Caco-2 (cell line): ENCODE measurements around the gene CCK. TPM values are rescaled to one million over a fixed set of nuclear protein-coding genes. Genes with fewer than 3 reads are reported as not detected.

Experiments
- BruUV-seq: library from RNA; stranded (reverse); fragments of 400-500 nt; replicated peaks from 2 replicates; lab custom pipeline; 2021; lab: Mats Ljungman, UMichigan
- CTCF ChIA-PET: fragments of 300-600 bp; sonication (Branson Sonifier 250); formaldehyde crosslinking; loops from one replicate; lab custom pipeline; 2022; ENCODE audit warnings: antibody characterized with exemption; lab: Charles Lee
- POLR2A ChIA-PET: fragments of 300-600 bp; sonication (Branson Sonifier 250); formaldehyde crosslinking; loops from one replicate; lab custom pipeline; 2022; ENCODE audit warnings: antibody characterized with exemption; lab: Charles Lee
- DNase-seq, 2 experiments: peaks; one replicate each; pipeline versions ENCODE4 v3.0.0 to v3.0.0-alpha.2; 2020 to 2022
- H3K27me3 ChIP-seq: replicated peaks from 2 replicates; pipeline ENCODE4 v1.6.0; 2011; ENCODE audit warnings: low read length; ENCODE audit not compliant: control insufficient read depth, insufficient read depth
- H3K36me3 ChIP-seq: 2 replicates; pipeline ENCODE4 v1.5.1; 2011; ENCODE audit warnings: low read length; ENCODE audit not compliant: control insufficient read depth, insufficient read depth
- H3K4me1 ChIP-seq: fragments of 250-450 bp; sonication (Bioruptor Pico); 2 replicates; pipeline ENCODE4 v1.5.1; 2020; ENCODE audit warnings: mild to moderate bottlenecking
- H3K4me3 ChIP-seq: 2 replicates; pipeline ENCODE4 v1.5.1; 2011; ENCODE audit warnings: low read depth, mild to moderate bottlenecking, control low read depth, low read length
- H3K9me3 ChIP-seq: fragments of 250-450 bp; sonication (Bioruptor Pico); 2 replicates; pipeline ENCODE4 v1.5.1; 2020; ENCODE audit warnings: mild to moderate bottlenecking, moderate library complexity
- H3K27ac Mint-ChIP-seq: one replicate; pipeline ENCODE4 v1.8.0; 2022; ENCODE audit warnings: mixed read lengths; ENCODE audit not compliant: unreplicated experiment
- H3K27me3 Mint-ChIP-seq: one replicate; pipeline ENCODE4 v1.8.0; 2022; ENCODE audit warnings: mixed read lengths; ENCODE audit not compliant: insufficient read depth, unreplicated experiment
- H3K36me3 Mint-ChIP-seq: one replicate; pipeline ENCODE4 v1.8.0; 2022; ENCODE audit warnings: mild to moderate bottlenecking, mixed read lengths; ENCODE audit not compliant: insufficient read depth, unreplicated experiment
- H3K4me1 Mint-ChIP-seq: one replicate; pipeline ENCODE4 v1.8.0; 2022; ENCODE audit warnings: low read depth, mixed read lengths; ENCODE audit not compliant: unreplicated experiment
- H3K4me3 Mint-ChIP-seq: one replicate; pipeline ENCODE4 v1.8.0; 2022; ENCODE audit warnings: mild to moderate bottlenecking, moderate library complexity, mixed read lengths; ENCODE audit not compliant: unreplicated experiment
- H3K9me3 Mint-ChIP-seq: one replicate; pipeline ENCODE4 v1.8.0; 2022; ENCODE audit warnings: mixed read lengths; ENCODE audit not compliant: unreplicated experiment
- CTCF ChIP-seq, 2 experiments: fragments of 200-600 bp in 1 of 2; IDR thresholded peaks; 1 replicate in 1 of 2; 2 replicates in 1 of 2; pipeline versions ENCODE4 v1.5.1 to v1.8.0; 2011 to 2022; ENCODE audit warnings: antibody characterized with exemption in 1 of 2, control low read depth in 1 of 2, inconsistent platforms in 1 of 2, low read depth in 1 of 2, low read length in 1 of 2, mild to moderate bottlenecking in 1 of 2, moderate library complexity in 1 of 2; ENCODE audit not compliant: insufficient read depth in 1 of 2, severe bottlenecking in 1 of 2, unreplicated experiment in 1 of 2
- intact Hi-C: fragments of 100-400 bp; cut with micrococcal nuclease; formaldehyde crosslinking; loops from one replicate; pipeline ENCODE4 v1.10.0; 2022; ENCODE audit not compliant: unreplicated experiment
- total RNA-seq: library from RNA; stranded (reverse); gene quantifications from 2 replicates; pipeline ENCODE4 v1.2.3, GENCODE V29; 2022

The CCK gene
- total RNA-seq, 1 experiment from 2014 or later = not detected

- H3K9me3 ChIP-seq = no peaks in the 10 kb centered on the region
- peaks cover 10% of the 10 kb centered on the region for H3K4me1 ChIP-seq
- BruUV-seq = no TSS peak
- no peak for DNase-seq
- intact Hi-C loops = no loop called here
- H3K9me3 Mint-ChIP-seq = peaks cover 7% of the 10 kb centered on the region
- peaks cover 33% of the 10 kb centered on the region for H3K36me3 Mint-ChIP-seq
- CTCF ChIA-PET = no interaction called here
- H3K27me3 ChIP-seq = no peaks in the 10 kb centered on the region
- H3K27ac Mint-ChIP-seq = no peak overlapping the region
- POLR2A ChIA-PET = no interaction called here
- TF ChIP-seq CTCF (IDR thresholded peaks at IDR 0.05; ENCODE audit: insufficient read depth in 1 of 2, low read depth in 1 of 2, low read length in 1 of 2, severe bottlenecking in 1 of 2, unreplicated experiment in 1 of 2) = no peak
- H3K4me1 Mint-ChIP-seq = no peaks in the 10 kb centered on the region
- H3K4me3 Mint-ChIP-seq = no peak overlapping the region
- peaks cover 1% of the 10 kb centered on the region for H3K36me3 ChIP-seq
- H3K4me3 ChIP-seq = no peak overlapping the region
- no peaks in the 10 kb centered on the region for H3K27me3 Mint-ChIP-seq
Measured at GRCh38 chr3:42213417-42213816, 52.6 kb downstream of the CCK start.

- CTCF ChIA-PET = interaction anchor here (0.5 to 2.0 kb wide), 6 partner anchors 10 to 93 kb away, joined by 3 to 10 read pairs (median 6); no protein-coding TSS in a partner anchor
- Mint-ChIP-seq H3K4me3 (no peak overlapping the region), H3K36me3 (peaks cover 26% of the 10 kb centered on the region), H3K27ac (peak overlapping the region; percentile 71), H3K27me3 (no peaks in the 10 kb centered on the region), H3K4me1 (no peaks in the 10 kb centered on the region), H3K9me3 (peaks cover 7% of the 10 kb centered on the region)
- no peak overlapping the region for H3K4me3 ChIP-seq
- no peaks in the 10 kb centered on the region for H3K9me3 ChIP-seq
- TF ChIP-seq CTCF (IDR thresholded peaks at IDR 0.05; ENCODE audit: insufficient read depth in 1 of 2, low read depth in 1 of 2, low read length in 1 of 2, severe bottlenecking in 1 of 2, unreplicated experiment in 1 of 2) = no peak
- peak in 1 of 2 experiments; percentile 53 for DNase-seq
- H3K27me3 ChIP-seq = no peaks in the 10 kb centered on the region
- POLR2A ChIA-PET = interaction anchor here (0.5 to 1.4 kb wide), 2 partner anchors 19 to 80 kb away, joined by 5 to 6 read pairs; no protein-coding TSS in a partner anchor
- no peaks in the 10 kb centered on the region; the same call in none of the 2 replicates for H3K36me3 ChIP-seq
- BruUV-seq = no TSS peak
- peaks cover 10% of the 10 kb centered on the region for H3K4me1 ChIP-seq
- intact Hi-C loops = no loop called here
Measured at GRCh38 chr3:42210726-42211125, 55.3 kb downstream of the CCK start.

GRCh38 chr3:42209917-42210316 is 56.1 kb downstream of the CCK start:
- Mint-ChIP-seq H3K4me3 (no peak overlapping the region), H3K9me3 (peaks cover 7% of the 10 kb centered on the region), H3K27me3 (no peaks in the 10 kb centered on the region), H3K27ac (peak overlapping the region; percentile 71), H3K36me3 (peaks cover 26% of the 10 kb centered on the region), H3K4me1 (no peaks in the 10 kb centered on the region)
- ChIA-PET POLR2A (interaction anchor here (1.4 kb wide), 1 partner anchor 80 kb away, joined by 5 read pairs; no protein-coding TSS in a partner anchor), CTCF (interaction anchor here (0.9 to 2.0 kb wide), 2 partner anchors 11 to 19 kb away, joined by 3 to 10 read pairs; no protein-coding TSS in a partner anchor)
- intact Hi-C loops = no loop called here
- Histone ChIP-seq H3K4me3 (no peak overlapping the region), H3K9me3 (no peaks in the 10 kb centered on the region), H3K36me3 (no peaks in the 10 kb centered on the region; the same call in none of the 2 replicates), H3K27me3 (no peaks in the 10 kb centered on the region), H3K4me1 (peaks cover 10% of the 10 kb centered on the region)
- no peak for TF ChIP-seq CTCF (IDR thresholded peaks at IDR 0.05; ENCODE audit: insufficient read depth in 1 of 2, low read depth in 1 of 2, low read length in 1 of 2, severe bottlenecking in 1 of 2, unreplicated experiment in 1 of 2)
- DNase-seq = no peak
- no TSS peak for BruUV-seq

Other genes with a start within 250 kb of the CCK start
- gene TRAK1, start 174.8 kb downstream of the CCK start, total RNA-seq = 33.3 TPM in 2 replicates
- not detected in 2 replicates for gene LYZL4, start 144.4 kb upstream of the CCK start, total RNA-seq
- 3.7 and 3.8 TPM in 2 replicates for gene VIPR1, start 236.5 kb upstream of the CCK start, total RNA-seq